ES-I3 (cell line): Measurements from ENCODE around the gene RPS4Y1.

Source experiments
- H3K36me3 ChIP-seq: 2 replicates; pipeline ENCODE4 v1.6.1; 2013; ENCODE audit warnings: mild to moderate bottlenecking, low read length, control low read depth, moderate library complexity; ENCODE audit not compliant: insufficient read depth
- H3K4me1 ChIP-seq: 2 replicates; pipeline ENCODE4 v1.6.1; 2013; ENCODE audit warnings: mild to moderate bottlenecking, control low read depth, low read length; ENCODE audit not compliant: insufficient read depth
- H3K9ac ChIP-seq: 2 replicates; pipeline ENCODE4 v1.6.1; 2013; ENCODE audit warnings: low read depth, mild to moderate bottlenecking, low read length, moderate library complexity
- H3K9me3 ChIP-seq: 2 replicates; pipeline ENCODE4 v1.6.1; 2013; ENCODE audit warnings: mild to moderate bottlenecking, low read length, moderate library complexity; ENCODE audit not compliant: control insufficient read depth, insufficient read depth

The RPS4Y1 gene

DNA sequence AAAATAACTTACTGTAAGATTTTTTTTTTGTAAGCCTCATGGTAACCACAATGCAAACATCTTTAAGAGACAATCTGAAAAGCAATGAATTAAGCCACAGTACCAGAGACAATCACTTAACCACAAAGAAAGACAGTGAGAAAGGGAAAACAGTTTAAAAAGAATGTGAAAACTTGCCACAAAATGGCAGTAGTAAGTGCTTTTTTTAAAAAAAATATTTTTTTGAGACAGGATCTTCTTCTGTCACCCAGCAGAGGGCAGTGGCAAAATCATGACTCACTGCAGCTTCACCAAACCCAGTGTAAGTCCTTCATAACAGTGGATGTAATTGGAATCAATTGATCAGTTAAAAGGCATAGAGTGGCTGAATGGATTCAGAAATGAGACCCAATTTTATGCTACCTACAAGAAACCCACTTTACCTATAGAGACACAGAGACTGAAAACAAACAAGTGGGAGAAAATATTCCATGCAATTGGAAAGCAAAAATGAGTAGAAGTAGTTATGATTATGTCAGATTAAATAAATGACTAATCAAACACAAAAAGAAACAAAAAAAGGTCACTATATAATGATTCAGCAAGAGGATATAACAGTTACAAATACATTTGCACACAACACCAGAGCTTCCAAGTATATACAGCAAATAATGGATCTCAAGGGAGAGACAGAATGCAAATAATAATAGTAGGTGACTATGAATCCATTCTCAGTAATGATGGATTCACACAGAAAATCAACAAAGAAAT is 71.8 kb downstream of the RPS4Y1 start:
- no peaks in the 10 kb centered on the region for H3K9me3 ChIP-seq
- H3K4me1 ChIP-seq: no peaks in the 10 kb centered on the region
- no peaks in the 10 kb centered on the region for H3K36me3 ChIP-seq
- H3K9ac ChIP-seq: no peak overlapping the region
